ENCODE results near the gene KRTAP2-2.

Gene KRTAP2-2

DNA sequence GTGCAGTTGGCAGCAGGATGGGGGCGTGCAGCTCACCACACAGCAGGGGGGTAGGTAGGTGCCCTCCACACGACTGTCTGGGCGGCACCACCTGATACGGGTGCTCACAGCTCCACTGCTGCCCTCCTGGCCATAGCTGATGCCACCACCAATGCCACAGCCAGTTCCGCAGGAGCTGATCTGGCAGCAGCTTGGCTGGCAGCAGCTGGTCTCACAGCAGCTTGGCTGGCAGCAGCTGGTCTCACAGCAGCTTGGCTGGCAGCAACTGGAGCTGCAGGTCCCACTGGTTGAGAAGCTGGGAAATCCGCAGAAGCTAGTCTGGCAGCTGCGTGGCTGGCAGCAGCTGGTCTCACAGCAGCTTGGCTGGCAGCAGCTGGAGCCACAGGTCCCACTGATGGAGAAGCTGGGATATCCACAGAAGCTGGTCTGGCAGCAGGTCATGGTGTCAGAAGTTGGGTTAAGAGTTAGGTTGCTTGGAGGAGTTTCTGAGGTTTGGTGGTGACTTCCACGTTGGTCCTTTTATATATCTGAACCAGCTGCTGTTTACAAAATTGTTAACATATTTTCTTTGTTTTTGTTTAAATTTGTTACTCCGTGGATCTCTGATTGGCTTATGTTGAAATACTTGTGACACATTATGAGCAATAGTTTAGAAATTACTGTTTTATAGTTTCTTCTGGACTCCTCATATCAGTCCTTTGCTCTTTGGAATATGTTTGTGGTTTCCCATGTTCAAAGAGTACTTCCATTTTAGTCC, 28.1 kb downstream of the KRTAP2-2 start, which contains the start of gene KRTAP1-5:
Gene KRTAP1-5, minus strand, starts transcription at position 494 of the 757 bp plus-strand sequence. Its CDS starts 53 bp downstream, at position 441.
- H3K4me1 ChIP-seq (ENCODE audit: control insufficient read depth in 2 of 2, insufficient read depth in 2 of 2, low read length in 2 of 2): no peaks in the 10 kb centered on the region
- H3K27ac ChIP-seq (ENCODE audit: low read depth in 2 of 2, low read length in 2 of 2): no peak within 1 kb of the TSS
- no peaks in the 10 kb centered on the region for H3K9me3 ChIP-seq (ENCODE audit: control insufficient read depth in 2 of 2, low read length in 2 of 2)
- H3K36me3 ChIP-seq (ENCODE audit: control insufficient read depth in 2 of 2, insufficient read depth in 2 of 2, low read length in 2 of 2): no peaks in the 10 kb centered on the region
- H3K9ac ChIP-seq (ENCODE audit: low read depth in 1 of 2, low read length in 2 of 2): no peak within 1 kb of the TSS
- no peaks in the 10 kb centered on the region for H3K27me3 ChIP-seq (ENCODE audit: control insufficient read depth in 2 of 2, insufficient read depth in 2 of 2, low read length in 2 of 2)
- H3K4me3 ChIP-seq (ENCODE audit: low read length in 2 of 2): no peak within 1 kb of the TSS

DNA sequence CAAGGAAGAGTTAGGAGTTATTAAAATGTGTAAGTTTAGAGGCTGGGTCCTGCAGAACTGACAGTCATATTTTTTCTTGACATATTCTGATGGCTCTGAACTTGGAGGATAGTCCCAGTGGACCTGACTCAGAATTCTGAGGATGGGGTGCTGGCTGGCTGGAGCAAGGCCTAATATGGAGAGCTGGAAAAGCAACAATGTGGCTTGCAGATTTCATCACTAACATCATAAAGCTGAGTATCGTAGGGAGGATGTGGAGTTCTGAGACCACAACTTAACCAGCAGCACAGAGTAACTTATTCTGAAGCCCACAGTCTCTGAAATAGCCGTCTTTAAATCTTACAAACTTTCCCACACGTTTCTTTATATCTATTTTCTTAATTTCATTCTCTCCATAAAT, 30.3 kb downstream of the KRTAP2-2 start:
- Histone ChIP-seq H3K36me3 (ENCODE audit: control insufficient read depth in 2 of 2, insufficient read depth in 2 of 2, low read length in 2 of 2) (no peaks in the 10 kb centered on the region), H3K27me3 (ENCODE audit: control insufficient read depth in 2 of 2, insufficient read depth in 2 of 2, low read length in 2 of 2) (no peaks in the 10 kb centered on the region), H3K4me3 (ENCODE audit: low read length in 2 of 2) (no peak overlapping the region)

DNA sequence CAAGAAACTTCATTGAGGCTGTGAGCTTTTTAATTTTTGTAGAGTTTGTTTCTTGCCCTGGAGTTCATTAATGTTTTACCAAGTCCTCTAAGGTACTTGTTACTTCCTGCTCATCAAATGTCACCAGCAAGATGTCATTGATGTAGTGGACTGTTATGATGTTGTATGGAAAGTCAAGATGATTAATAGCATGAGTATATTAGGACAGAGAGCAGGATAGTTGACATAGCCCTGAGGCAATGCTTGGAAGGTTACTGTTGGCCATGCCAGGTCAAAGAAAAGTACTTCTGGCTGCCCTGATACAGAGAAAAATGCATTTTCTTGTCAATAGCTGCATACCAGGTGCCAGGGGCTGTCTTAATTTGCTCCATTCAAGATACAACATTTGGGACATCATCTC, 34.7 kb downstream of the KRTAP2-2 start:
- no peak overlapping the region for H3K27ac ChIP-seq (ENCODE audit: low read depth in 2 of 2, low read length in 2 of 2)
- no peaks in the 10 kb centered on the region for H3K36me3 ChIP-seq (ENCODE audit: control insufficient read depth in 2 of 2, insufficient read depth in 2 of 2, low read length in 2 of 2)
- H3K9me3 ChIP-seq (ENCODE audit: control insufficient read depth in 2 of 2, low read length in 2 of 2): no peaks in the 10 kb centered on the region
- no peaks in the 10 kb centered on the region for H3K27me3 ChIP-seq (ENCODE audit: control insufficient read depth in 2 of 2, insufficient read depth in 2 of 2, low read length in 2 of 2)
- H3K4me3 ChIP-seq (ENCODE audit: low read length in 2 of 2): no peak overlapping the region
- H3K9ac ChIP-seq (ENCODE audit: low read depth in 1 of 2, low read length in 2 of 2): no peak overlapping the region
- H3K4me1 ChIP-seq (ENCODE audit: control insufficient read depth in 2 of 2, insufficient read depth in 2 of 2, low read length in 2 of 2): no peaks in the 10 kb centered on the region

More for the DNA sequence above, 30.3 kb downstream of the KRTAP2-2 start:
- Histone ChIP-seq H3K9me3 (ENCODE audit: control insufficient read depth in 2 of 2, low read length in 2 of 2) (no peaks in the 10 kb centered on the region), H3K4me1 (ENCODE audit: control insufficient read depth in 2 of 2, insufficient read depth in 2 of 2, low read length in 2 of 2) (no peaks in the 10 kb centered on the region), H3K27ac (ENCODE audit: low read depth in 2 of 2, low read length in 2 of 2) (no peak overlapping the region), H3K9ac (ENCODE audit: low read depth in 1 of 2, low read length in 2 of 2) (no peak overlapping the region)

DNA sequence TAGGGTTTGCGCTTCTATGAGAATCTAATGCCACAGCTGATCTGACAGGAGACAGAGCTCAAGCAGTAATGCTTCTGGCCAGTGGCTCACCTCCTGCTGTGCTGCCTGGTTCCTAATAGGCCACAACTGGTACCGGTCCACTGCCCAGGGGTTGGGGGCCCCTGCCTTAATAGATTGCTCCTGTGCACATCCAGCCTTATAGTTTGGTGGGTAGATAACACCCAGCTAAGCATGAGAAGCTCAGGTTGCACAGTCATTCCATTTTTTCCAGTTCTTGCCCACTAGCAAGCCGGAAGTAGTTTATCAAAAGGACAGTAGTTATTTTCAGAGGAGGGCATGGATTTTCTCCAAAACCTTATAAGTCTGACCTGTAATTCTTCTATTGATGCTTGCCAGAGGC, 35.6 kb downstream of the KRTAP2-2 start:
- H3K4me1 ChIP-seq (ENCODE audit: control insufficient read depth in 2 of 2, insufficient read depth in 2 of 2, low read length in 2 of 2): no peaks in the 10 kb centered on the region
- no peaks in the 10 kb centered on the region for H3K9me3 ChIP-seq (ENCODE audit: control insufficient read depth in 2 of 2, low read length in 2 of 2)
- no peaks in the 10 kb centered on the region for H3K36me3 ChIP-seq (ENCODE audit: control insufficient read depth in 2 of 2, insufficient read depth in 2 of 2, low read length in 2 of 2)
- H3K4me3 ChIP-seq (ENCODE audit: low read length in 2 of 2): no peak overlapping the region
- no peaks in the 10 kb centered on the region for H3K27me3 ChIP-seq (ENCODE audit: control insufficient read depth in 2 of 2, insufficient read depth in 2 of 2, low read length in 2 of 2)
- no peak overlapping the region for H3K27ac ChIP-seq (ENCODE audit: low read depth in 2 of 2, low read length in 2 of 2)
- H3K9ac ChIP-seq (ENCODE audit: low read depth in 1 of 2, low read length in 2 of 2): no peak overlapping the region

DNA sequence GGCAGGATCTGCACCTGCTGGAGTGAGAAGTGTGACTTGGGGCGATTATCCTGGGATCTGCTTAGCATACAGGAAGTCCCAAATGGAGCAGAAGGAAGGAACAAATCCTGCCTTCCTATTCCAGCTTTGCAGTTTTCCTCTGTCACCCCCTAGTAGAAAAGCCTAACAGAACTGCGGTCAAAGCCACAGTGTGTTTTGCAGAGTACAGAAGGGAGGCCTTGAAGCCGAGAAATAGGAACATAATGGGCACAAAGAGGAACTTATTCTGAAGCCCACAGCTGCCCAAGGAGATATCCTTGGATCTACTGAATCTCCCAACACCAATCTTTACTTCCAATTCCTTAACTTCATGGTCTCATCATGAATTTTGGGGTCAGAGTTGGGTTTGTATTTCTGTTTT, 36.5 kb downstream of the KRTAP2-2 start:
- no peak overlapping the region for H3K27ac ChIP-seq (ENCODE audit: low read depth in 2 of 2, low read length in 2 of 2)
- H3K9ac ChIP-seq (ENCODE audit: low read depth in 1 of 2, low read length in 2 of 2): no peak overlapping the region
- no peak overlapping the region for H3K4me3 ChIP-seq (ENCODE audit: low read length in 2 of 2)
- H3K4me1 ChIP-seq (ENCODE audit: control insufficient read depth in 2 of 2, insufficient read depth in 2 of 2, low read length in 2 of 2): no peaks in the 10 kb centered on the region
- no peaks in the 10 kb centered on the region for H3K9me3 ChIP-seq (ENCODE audit: control insufficient read depth in 2 of 2, low read length in 2 of 2)
- H3K36me3 ChIP-seq (ENCODE audit: control insufficient read depth in 2 of 2, insufficient read depth in 2 of 2, low read length in 2 of 2): no peaks in the 10 kb centered on the region
- no peaks in the 10 kb centered on the region for H3K27me3 ChIP-seq (ENCODE audit: control insufficient read depth in 2 of 2, insufficient read depth in 2 of 2, low read length in 2 of 2)

DNA sequence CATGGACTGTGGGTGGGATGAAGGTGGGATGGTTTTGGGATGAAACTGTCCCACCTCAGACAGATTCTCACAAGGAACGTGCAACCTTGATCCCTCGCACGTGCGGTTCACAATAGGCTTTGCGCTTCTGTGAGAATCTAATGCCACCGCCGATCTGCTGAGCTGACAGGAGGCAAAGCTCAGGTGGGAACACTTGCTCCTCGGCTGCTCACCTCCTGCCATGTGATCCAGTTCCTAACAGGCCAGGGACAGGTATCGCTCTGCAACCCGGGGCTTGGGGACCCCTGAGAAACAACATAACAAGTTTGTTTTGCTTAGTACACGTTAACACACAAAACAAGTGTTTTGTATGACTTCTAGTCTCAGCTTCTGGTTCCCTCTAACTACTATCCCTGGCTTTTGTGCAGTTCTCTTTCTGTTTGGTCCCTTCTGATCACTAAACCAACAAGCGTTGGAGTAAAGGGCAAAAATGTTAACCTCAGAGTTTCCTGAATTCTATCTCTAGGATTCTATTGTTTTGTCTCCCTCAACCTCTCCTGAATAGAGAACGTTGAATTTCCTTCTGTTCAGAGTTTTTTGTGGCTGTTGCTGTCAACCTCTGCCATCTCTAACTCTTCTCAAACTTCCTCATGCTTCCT, 38.3 kb downstream of the KRTAP2-2 start:
- no peak overlapping the region for H3K9ac ChIP-seq (ENCODE audit: low read depth in 1 of 2, low read length in 2 of 2)
- H3K4me3 ChIP-seq (ENCODE audit: low read length in 2 of 2): no peak overlapping the region
- no peaks in the 10 kb centered on the region for H3K9me3 ChIP-seq (ENCODE audit: control insufficient read depth in 2 of 2, low read length in 2 of 2)
- no peaks in the 10 kb centered on the region for H3K36me3 ChIP-seq (ENCODE audit: control insufficient read depth in 2 of 2, insufficient read depth in 2 of 2, low read length in 2 of 2)
- H3K27me3 ChIP-seq (ENCODE audit: control insufficient read depth in 2 of 2, insufficient read depth in 2 of 2, low read length in 2 of 2): no peaks in the 10 kb centered on the region
- H3K4me1 ChIP-seq (ENCODE audit: control insufficient read depth in 2 of 2, insufficient read depth in 2 of 2, low read length in 2 of 2): no peaks in the 10 kb centered on the region
- H3K27ac ChIP-seq (ENCODE audit: low read depth in 2 of 2, low read length in 2 of 2): no peak overlapping the region

DNA sequence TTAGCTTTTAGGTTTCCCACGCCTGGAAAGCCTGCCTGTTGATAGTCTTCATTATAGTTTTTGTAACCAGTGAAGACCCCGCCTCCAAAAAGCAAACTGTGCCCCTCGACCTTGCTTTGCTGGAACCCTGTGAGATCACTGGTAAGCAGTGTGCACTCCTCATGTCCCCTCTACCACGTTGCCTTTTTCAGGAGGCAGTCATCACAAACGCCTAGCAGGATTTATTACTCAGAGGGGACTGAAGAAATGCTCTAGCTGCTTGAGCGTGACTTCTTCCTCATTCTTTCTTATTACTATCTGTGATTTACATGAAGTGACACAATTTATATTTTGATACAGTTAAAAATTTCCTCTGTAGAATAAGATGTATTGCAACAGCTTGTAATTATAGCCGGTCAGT, 39.6 kb downstream of the KRTAP2-2 start:
- Histone ChIP-seq H3K36me3 (ENCODE audit: control insufficient read depth in 2 of 2, insufficient read depth in 2 of 2, low read length in 2 of 2) (no peaks in the 10 kb centered on the region), H3K27ac (ENCODE audit: low read depth in 2 of 2, low read length in 2 of 2) (no peak overlapping the region), H3K9me3 (ENCODE audit: control insufficient read depth in 2 of 2, low read length in 2 of 2) (no peaks in the 10 kb centered on the region), H3K9ac (ENCODE audit: low read depth in 1 of 2, low read length in 2 of 2) (no peak overlapping the region), H3K4me1 (ENCODE audit: control insufficient read depth in 2 of 2, insufficient read depth in 2 of 2, low read length in 2 of 2) (no peaks in the 10 kb centered on the region), H3K4me3 (ENCODE audit: low read length in 2 of 2) (no peak overlapping the region), H3K27me3 (ENCODE audit: control insufficient read depth in 2 of 2, insufficient read depth in 2 of 2, low read length in 2 of 2) (no peaks in the 10 kb centered on the region)

DNA sequence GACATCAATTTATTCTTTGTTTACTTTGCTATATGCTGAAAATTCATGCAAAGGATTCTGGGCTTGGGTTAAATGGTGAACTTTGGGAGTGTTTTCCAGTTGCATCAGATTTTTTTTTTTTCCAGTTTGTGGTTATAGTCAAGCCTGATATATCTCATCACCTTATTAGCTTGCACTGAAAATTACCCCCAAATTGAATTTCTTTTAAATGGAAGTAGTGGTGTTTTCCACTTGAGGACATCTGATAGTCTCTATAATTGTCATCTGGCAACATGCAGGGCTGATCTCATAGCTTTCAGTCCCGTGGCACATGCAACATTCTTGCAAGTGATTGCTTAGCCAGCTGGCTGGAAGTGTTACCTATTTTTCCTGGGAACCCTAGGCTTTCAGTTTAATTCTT, 41.4 kb downstream of the KRTAP2-2 start:
- Histone ChIP-seq H3K27ac (ENCODE audit: low read depth in 2 of 2, low read length in 2 of 2) (no peak overlapping the region), H3K9me3 (ENCODE audit: control insufficient read depth in 2 of 2, low read length in 2 of 2) (no peaks in the 10 kb centered on the region), H3K9ac (ENCODE audit: low read depth in 1 of 2, low read length in 2 of 2) (no peak overlapping the region), H3K4me3 (ENCODE audit: low read length in 2 of 2) (no peak overlapping the region), H3K27me3 (ENCODE audit: control insufficient read depth in 2 of 2, insufficient read depth in 2 of 2, low read length in 2 of 2) (no peaks in the 10 kb centered on the region), H3K4me1 (ENCODE audit: control insufficient read depth in 2 of 2, insufficient read depth in 2 of 2, low read length in 2 of 2) (no peaks in the 10 kb centered on the region), H3K36me3 (ENCODE audit: control insufficient read depth in 2 of 2, insufficient read depth in 2 of 2, low read length in 2 of 2) (no peaks in the 10 kb centered on the region)

DNA sequence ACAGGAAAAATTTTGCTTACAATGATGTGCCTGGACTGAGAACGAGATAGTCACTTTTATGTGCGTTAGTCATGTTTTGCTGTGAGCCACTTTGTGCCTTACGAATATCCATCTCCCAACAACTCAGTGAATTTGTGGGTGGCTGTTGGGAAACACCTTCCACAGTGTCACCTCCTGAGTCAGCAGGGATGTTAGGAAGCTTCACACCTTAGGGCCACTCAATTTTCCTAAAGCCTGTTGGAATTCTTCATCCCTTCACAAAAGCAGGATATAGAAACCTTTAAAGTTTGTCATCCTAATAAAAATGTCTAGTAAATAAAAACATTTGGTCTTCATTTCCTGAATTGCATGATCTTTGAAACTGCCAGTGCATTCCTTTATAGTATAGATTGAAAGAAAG, 41.8 kb downstream of the KRTAP2-2 start:
- Histone ChIP-seq H3K27ac (ENCODE audit: low read depth in 2 of 2, low read length in 2 of 2) (no peak overlapping the region), H3K36me3 (ENCODE audit: control insufficient read depth in 2 of 2, insufficient read depth in 2 of 2, low read length in 2 of 2) (no peaks in the 10 kb centered on the region), H3K4me3 (ENCODE audit: low read length in 2 of 2) (no peak overlapping the region), H3K4me1 (ENCODE audit: control insufficient read depth in 2 of 2, insufficient read depth in 2 of 2, low read length in 2 of 2) (no peaks in the 10 kb centered on the region), H3K9me3 (ENCODE audit: control insufficient read depth in 2 of 2, low read length in 2 of 2) (no peaks in the 10 kb centered on the region), H3K27me3 (ENCODE audit: control insufficient read depth in 2 of 2, insufficient read depth in 2 of 2, low read length in 2 of 2) (no peaks in the 10 kb centered on the region), H3K9ac (ENCODE audit: low read depth in 1 of 2, low read length in 2 of 2) (no peak overlapping the region)

DNA sequence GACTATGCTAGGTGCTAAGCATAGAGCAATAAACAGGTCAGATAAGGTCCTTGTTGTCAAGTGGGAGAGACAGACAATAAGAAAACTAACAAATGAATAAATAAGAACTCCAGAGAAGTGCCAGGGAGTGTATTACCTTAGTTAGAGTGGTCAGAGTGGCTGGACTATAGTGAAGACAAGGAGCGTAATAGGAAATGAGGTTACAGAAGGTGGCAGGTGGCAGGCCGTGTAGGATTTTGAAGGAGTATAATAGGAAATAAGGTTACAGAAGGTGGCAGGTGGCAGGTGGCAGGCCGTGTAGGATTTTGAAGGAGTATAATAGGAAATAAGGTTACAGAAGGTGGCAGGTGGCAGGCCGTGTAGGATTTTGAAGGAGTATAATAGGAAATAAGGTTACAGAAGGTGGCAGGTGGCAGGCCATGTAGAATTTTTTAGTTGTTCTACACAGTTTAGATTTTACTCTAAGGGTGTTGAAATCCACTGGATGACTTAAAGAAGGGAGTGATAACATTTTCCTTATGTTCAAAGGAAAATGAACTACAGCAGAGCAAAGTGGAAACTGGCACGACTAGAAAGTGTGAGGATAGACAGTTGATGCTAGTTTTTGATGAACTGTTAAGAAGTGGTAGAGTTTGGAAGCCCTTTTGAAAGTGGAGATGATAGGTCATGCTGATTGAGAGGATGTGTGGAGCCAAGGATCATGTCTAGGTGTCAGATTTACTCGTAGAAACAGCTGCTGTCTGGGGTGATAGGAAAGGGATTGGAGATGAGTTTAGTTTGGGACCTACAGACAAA, 42.5 kb downstream of the KRTAP2-2 start:
- H3K9ac ChIP-seq (ENCODE audit: low read depth in 1 of 2, low read length in 2 of 2): no peak overlapping the region
- H3K4me1 ChIP-seq (ENCODE audit: control insufficient read depth in 2 of 2, insufficient read depth in 2 of 2, low read length in 2 of 2): no peaks in the 10 kb centered on the region
- no peaks in the 10 kb centered on the region for H3K9me3 ChIP-seq (ENCODE audit: control insufficient read depth in 2 of 2, low read length in 2 of 2)
- no peaks in the 10 kb centered on the region for H3K27me3 ChIP-seq (ENCODE audit: control insufficient read depth in 2 of 2, insufficient read depth in 2 of 2, low read length in 2 of 2)
- H3K27ac ChIP-seq (ENCODE audit: low read depth in 2 of 2, low read length in 2 of 2): no peak overlapping the region
- H3K36me3 ChIP-seq (ENCODE audit: control insufficient read depth in 2 of 2, insufficient read depth in 2 of 2, low read length in 2 of 2): no peaks in the 10 kb centered on the region
- no peak overlapping the region for H3K4me3 ChIP-seq (ENCODE audit: low read length in 2 of 2)
